ENCODE results near the gene AGAP1. TPM values are rescaled to one million over a fixed set of nuclear protein-coding genes. Genes with fewer than 3 reads are reported as not detected.

AGAP1 gene
- total and polyA plus RNA-seq, 2 donors from 2014 or later = 8.1 to 44.5 TPM

DNA sequence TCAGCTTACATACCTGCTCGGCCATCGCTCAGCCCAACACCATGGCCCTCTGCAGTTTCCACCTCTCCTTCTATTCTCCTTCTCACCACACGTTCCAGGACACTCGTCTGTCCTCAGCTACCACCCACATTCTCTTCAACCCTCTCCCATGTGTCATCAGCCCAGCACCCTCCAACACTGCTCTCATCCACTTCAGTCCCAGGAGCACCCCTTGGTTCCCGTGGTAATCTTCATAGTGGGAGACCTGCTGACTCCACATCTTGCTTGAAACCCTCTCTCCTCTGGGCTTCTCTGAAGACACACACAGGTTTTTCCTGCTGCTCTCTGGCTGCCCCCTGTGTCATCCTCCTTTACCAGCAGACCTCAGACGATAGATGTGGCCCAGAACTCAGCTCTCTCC is 445.6 kb downstream of the AGAP1 start:
- H3K4me3 ChIP-seq (ENCODE audit: low read length in 3 of 3) = no peak overlapping the region
- no peak for DNase-seq
- peaks cover 0 to under 1% (median 0%) of the 10 kb centered on the region in 3 donors for H3K36me3 ChIP-seq (ENCODE audit: control insufficient read depth in 2 of 3, insufficient read depth in 3 of 3, low read length in 3 of 3)
- intact Hi-C loops (cut with DNase I) = no loop called here
- H3K9ac ChIP-seq (ENCODE audit: low read length in 3 of 3) = no peak overlapping the region
- peaks cover 0 to 3% (median 0%) of the 10 kb centered on the region in 3 donors for H3K4me1 ChIP-seq (ENCODE audit: control insufficient read depth in 2 of 3, insufficient read depth in 2 of 3, low read depth in 1 of 3, low read length in 3 of 3)
- no peak for TF ChIP-seq CTCF (IDR thresholded peaks at IDR 0.05; ENCODE audit: borderline replicate concordance, extremely low read depth, insufficient read depth)
- no peak for FAIRE-seq
- H3K27me3 ChIP-seq (ENCODE audit: control insufficient read depth, insufficient read depth, low read length) = no peaks in the 10 kb centered on the region
- H3K27ac ChIP-seq (ENCODE audit: low read depth in 2 of 2, low read length in 2 of 2) = no peak overlapping the region
- peaks cover 0 to 7% (median 0%) of the 10 kb centered on the region in 3 donors for H3K9me3 ChIP-seq (ENCODE audit: control insufficient read depth in 2 of 3, insufficient read depth in 1 of 3, low read length in 3 of 3)

- Histone ChIP-seq H3K9me3 (ENCODE audit: control insufficient read depth in 2 of 3, insufficient read depth in 1 of 3, low read length in 3 of 3) (peaks cover 0 to 7% (median 0%) of the 10 kb centered on the region in 3 donors), H3K27ac (ENCODE audit: low read depth in 2 of 2, low read length in 2 of 2) (no peak overlapping the region), H3K27me3 (ENCODE audit: control insufficient read depth, insufficient read depth, low read length) (no peaks in the 10 kb centered on the region), H3K9ac (ENCODE audit: low read length in 3 of 3) (no peak overlapping the region), H3K36me3 (ENCODE audit: control insufficient read depth in 2 of 3, insufficient read depth in 3 of 3, low read length in 3 of 3) (no peaks in the 10 kb centered on the region), H3K4me3 (ENCODE audit: low read length in 3 of 3) (no peak overlapping the region), H3K4me1 (ENCODE audit: control insufficient read depth in 2 of 3, insufficient read depth in 2 of 3, low read depth in 1 of 3, low read length in 3 of 3) (peaks cover 0 to 3% (median 0%) of the 10 kb centered on the region in 3 donors)
- no peak for TF ChIP-seq CTCF (IDR thresholded peaks at IDR 0.05; ENCODE audit: borderline replicate concordance, extremely low read depth, insufficient read depth)
- no peak for FAIRE-seq
- DNase-seq = no peak
- intact Hi-C loops (cut with DNase I) = no loop called here
These were observed 446.5 kb downstream of the AGAP1 start for GRCh38 chr2:235940330-235940729.

- Histone ChIP-seq H3K27me3 (ENCODE audit: control insufficient read depth, insufficient read depth, low read length) (no peaks in the 10 kb centered on the region), H3K9me3 (ENCODE audit: control insufficient read depth in 2 of 3, insufficient read depth in 1 of 3, low read length in 3 of 3) (no peaks in the 10 kb centered on the region), H3K4me1 (ENCODE audit: control insufficient read depth in 2 of 3, insufficient read depth in 2 of 3, low read depth in 1 of 3, low read length in 3 of 3) (no peaks in the 10 kb centered on the region), H3K27ac (ENCODE audit: low read depth in 2 of 2, low read length in 2 of 2) (no peak overlapping the region), H3K36me3 (ENCODE audit: control insufficient read depth in 2 of 3, insufficient read depth in 3 of 3, low read length in 3 of 3) (no peaks in the 10 kb centered on the region), H3K9ac (ENCODE audit: low read length in 3 of 3) (no peak overlapping the region), H3K4me3 (ENCODE audit: low read length in 3 of 3) (no peak overlapping the region)
- peak in 1 of 5 donors; percentile 10 for DNase-seq
- no peak for FAIRE-seq
- no peak for TF ChIP-seq CTCF (IDR thresholded peaks at IDR 0.05; ENCODE audit: borderline replicate concordance, extremely low read depth, insufficient read depth)
- intact Hi-C loops (cut with DNase I) = no loop called here
These were observed 450.7 kb downstream of the AGAP1 start for GRCh38 chr2:235944591-235944990.

DNA sequence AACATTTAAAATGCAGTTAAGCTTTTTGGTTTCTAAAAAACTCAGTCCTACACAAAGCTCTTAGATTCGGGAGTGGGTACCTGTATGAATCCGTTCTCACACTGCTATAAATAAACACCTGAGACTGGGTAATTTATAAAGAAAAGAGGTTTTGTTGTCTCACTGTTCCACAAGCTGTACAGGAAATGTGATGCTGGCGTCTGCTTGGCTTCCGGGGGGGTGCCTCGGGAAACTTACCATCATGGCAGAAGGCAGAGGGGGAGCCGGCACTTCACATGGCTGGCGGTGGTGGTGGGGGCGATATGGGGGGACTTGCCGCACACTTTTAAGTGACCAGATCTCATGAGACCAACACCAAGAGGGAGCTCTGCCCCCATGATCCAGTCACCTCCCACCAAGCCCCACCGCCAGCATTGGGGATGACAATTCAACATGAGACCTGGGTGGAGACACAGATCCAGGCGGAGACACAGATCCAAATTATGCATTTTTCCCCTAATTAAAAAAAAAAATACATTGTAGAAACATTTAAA is 451.8 kb downstream of the AGAP1 start:
- Histone ChIP-seq H3K27me3 (ENCODE audit: control insufficient read depth, insufficient read depth, low read length) (no peaks in the 10 kb centered on the region), H3K9ac (ENCODE audit: low read length in 3 of 3) (no peak overlapping the region), H3K27ac (ENCODE audit: low read depth in 2 of 2, low read length in 2 of 2) (no peak overlapping the region), H3K4me3 (ENCODE audit: low read length in 3 of 3) (no peak overlapping the region), H3K9me3 (ENCODE audit: control insufficient read depth in 2 of 3, insufficient read depth in 1 of 3, low read length in 3 of 3) (no peaks in the 10 kb centered on the region), H3K36me3 (ENCODE audit: control insufficient read depth in 2 of 3, insufficient read depth in 3 of 3, low read length in 3 of 3) (no peaks in the 10 kb centered on the region), H3K4me1 (ENCODE audit: control insufficient read depth in 2 of 3, insufficient read depth in 2 of 3, low read depth in 1 of 3, low read length in 3 of 3) (peaks cover 0 to 5% (median 0%) of the 10 kb centered on the region in 3 donors)
- DNase-seq (peak in 1 of 5 donors; percentile 33), FAIRE-seq (no peak)
- intact Hi-C loops (cut with DNase I) = no loop called here
- no peak for TF ChIP-seq CTCF (IDR thresholded peaks at IDR 0.05; ENCODE audit: borderline replicate concordance, extremely low read depth, insufficient read depth)

Measured in kidney (tissue), 14 donors.